Right atrium auricular region (tissue), 2 donors: ENCODE results near the gene KAZN. TPM values are rescaled to one million over a fixed set of nuclear protein-coding genes. Genes with fewer than 3 reads are reported as not detected.

Source experiments
- DNase-seq: peaks from one replicate; pipeline ENCODE4 v3.0.0-alpha.2; 2019; ENCODE audit warnings: low spot score
- H3K27ac ChIP-seq, 2 donors: fragments of 200-600 bp; sonication (generic); 1 replicate in 1 of 2; 2 replicates in 1 of 2; pipeline ENCODE4 v1.5.1; 2016 to 2019
- H3K27me3 ChIP-seq, 2 donors: fragments of 200-600 bp; sonication (generic); one replicate each; pipeline versions ENCODE4 v1.5.1 to v1.6.0; 2017 to 2019
- H3K36me3 ChIP-seq: fragments of 200-600 bp; sonication (generic); one replicate; pipeline ENCODE4 v1.5.1; 2016
- H3K4me1 ChIP-seq, 2 donors: fragments of 200-600 bp; sonication (generic); one replicate each; pipeline versions ENCODE4 v1.5.1 to v1.6.0; 2017 to 2019
- H3K4me3 ChIP-seq, 2 donors: fragments of 200-600 bp; sonication (generic); 1 replicate in 1 of 2; 2 replicates in 1 of 2; pipeline ENCODE4 v1.5.1; 2017 to 2019; ENCODE audit warnings: mild to moderate bottlenecking in 1 of 2, moderate library complexity in 1 of 2
- H3K9me3 ChIP-seq, 2 donors: fragments of 200-600 bp; sonication (generic); one replicate each; pipeline ENCODE4 v1.5.1; 2019
- CTCF ChIP-seq, 2 donors: fragments of 200-600 bp; sonication (generic); IDR thresholded peaks; one replicate each; pipeline ENCODE4 v1.5.1; 2019; ENCODE audit warnings: antibody characterized with exemption in 2 of 2
- total RNA-seq, 2 donors: library from RNA; depleted of rRNA; stranded (reverse); fragments of >200 nt; gene quantifications; one replicate each; pipeline ENCODE4 v1.1.0, GENCODE V29; 2016

KAZN gene
- total RNA-seq, 2 donors from 2014 or later, result 3.9 to 6.8 TPM

GRCh38 chr1:14659913-14660312, 61.4 kb downstream of the KAZN start:
- no peak for DNase-seq
- H3K27ac ChIP-seq, result no peak overlapping the region
- no peaks in the 10 kb centered on the region for H3K27me3 ChIP-seq
- TF ChIP-seq CTCF (IDR thresholded peaks at IDR 0.05), result no peak
- no peaks in the 10 kb centered on the region for H3K4me1 ChIP-seq
- H3K4me3 ChIP-seq, result no peak overlapping the region
- H3K9me3 ChIP-seq, result no peaks in the 10 kb centered on the region
- H3K36me3 ChIP-seq, result no peaks in the 10 kb centered on the region

GRCh38 chr1:14660801-14661200, 62.3 kb downstream of the KAZN start:
- H3K27me3 ChIP-seq, result no peaks in the 10 kb centered on the region
- no peak for TF ChIP-seq CTCF (IDR thresholded peaks at IDR 0.05)
- peak overlapping the region in 1 of 2 donors; percentile 40 for H3K27ac ChIP-seq
- no peaks in the 10 kb centered on the region for H3K4me1 ChIP-seq
- H3K4me3 ChIP-seq, result no peak overlapping the region
- peak; percentile 62 for DNase-seq
- no peaks in the 10 kb centered on the region for H3K9me3 ChIP-seq
- no peaks in the 10 kb centered on the region for H3K36me3 ChIP-seq

- Histone ChIP-seq H3K9me3 (no peaks in the 10 kb centered on the region), H3K4me3 (no peak overlapping the region), H3K27ac (peak overlapping the region in 1 of 2 donors; percentile 40), H3K36me3 (no peaks in the 10 kb centered on the region), H3K27me3 (no peaks in the 10 kb centered on the region), H3K4me1 (no peaks in the 10 kb centered on the region)
- TF ChIP-seq CTCF (IDR thresholded peaks at IDR 0.05), result no peak
- DNase-seq, result no peak
Measured at GRCh38 chr1:14661222-14661621, 62.7 kb downstream of the KAZN start.

- Histone ChIP-seq H3K4me1 (no peaks in the 10 kb centered on the region), H3K36me3 (no peaks in the 10 kb centered on the region), H3K4me3 (no peak overlapping the region), H3K27me3 (no peaks in the 10 kb centered on the region), H3K9me3 (no peaks in the 10 kb centered on the region), H3K27ac (peak overlapping the region in 1 of 2 donors; percentile 8)
- DNase-seq, result no peak
- no peak for TF ChIP-seq CTCF (IDR thresholded peaks at IDR 0.05)
Measured at GRCh38 chr1:14662116-14662515, 63.6 kb downstream of the KAZN start.

- Histone ChIP-seq H3K27me3 (no peaks in the 10 kb centered on the region), H3K9me3 (no peaks in the 10 kb centered on the region), H3K4me3 (no peak overlapping the region), H3K4me1 (no peaks in the 10 kb centered on the region), H3K36me3 (no peaks in the 10 kb centered on the region), H3K27ac (no peak overlapping the region)
- TF ChIP-seq CTCF (IDR thresholded peaks at IDR 0.05), result no peak
- no peak for DNase-seq
Measured at GRCh38 chr1:14663773-14664172, 65.3 kb downstream of the KAZN start.

GRCh38 chr1:14666373-14666772, 67.9 kb downstream of the KAZN start:
- H3K27ac ChIP-seq, result no peak overlapping the region
- H3K27me3 ChIP-seq, result no peaks in the 10 kb centered on the region
- H3K9me3 ChIP-seq, result no peaks in the 10 kb centered on the region
- no peaks in the 10 kb centered on the region for H3K4me1 ChIP-seq
- DNase-seq, result no peak
- no peaks in the 10 kb centered on the region for H3K36me3 ChIP-seq
- no peak for TF ChIP-seq CTCF (IDR thresholded peaks at IDR 0.05)
- H3K4me3 ChIP-seq, result no peak overlapping the region
